Measurements from ENCODE around the gene ARPP21. TPM values are rescaled to one million over a fixed set of nuclear protein-coding genes. Genes with fewer than 3 reads are reported as not detected.

ARPP21 gene
- polyA plus RNA-seq, 1 donor from 2014 or later, result 12.8 TPM

GRCh38 chr3:35670408-35670965 lies 31.2 kb downstream of the ARPP21 start:
- Histone ChIP-seq H3K36me3 (ENCODE audit: insufficient read depth, low read length) (no peaks in the 10 kb centered on the region), H3K79me2 (replicated peaks; ENCODE audit: insufficient read depth, low read length) (no peaks in the 10 kb centered on the region), H3K9ac (ENCODE audit: low read length) (no peak overlapping the region), H3K9me3 (ENCODE audit: low read length) (no peaks in the 10 kb centered on the region), H3K9me2 (ENCODE audit: insufficient read depth, low read length) (no peaks in the 10 kb centered on the region), H3K4me3 (ENCODE audit: low read length) (no peak overlapping the region), H3F3A (ENCODE audit: insufficient read depth, low read length, poor library complexity, severe bottlenecking) (no peaks in the 10 kb centered on the region), H2AFZ (ENCODE audit: low read depth, low read length) (no peak overlapping the region), H3K27ac (ENCODE audit: low read length) (no peak overlapping the region), H3K4me2 (ENCODE audit: low read length) (no peak overlapping the region), H4K20me1 (ENCODE audit: insufficient read depth) (no peaks in the 10 kb centered on the region), H3K27me3 (ENCODE audit: insufficient read depth, low read depth, low read length) (no peaks in the 10 kb centered on the region)
- TF ChIP-seq POLR2AphosphoS5 (IDR thresholded peaks at IDR 0.05) (no peak), EZH2 (IDR thresholded peaks at IDR 0.05; ENCODE audit: borderline replicate concordance, insufficient read depth, low read length, poor library complexity, severe bottlenecking) (no peak), TAF1 (IDR thresholded peaks at IDR 0.05; ENCODE audit: low read depth) (no peak), EP300 (conservative IDR thresholded peaks at IDR 0.05; ENCODE audit: poor library complexity, severe bottlenecking) (no peak), SMC3 (conservative IDR thresholded peaks at IDR 0.05; ENCODE audit: poor library complexity) (no peak), MXI1 (conservative IDR thresholded peaks at IDR 0.05; ENCODE audit: poor library complexity, severe bottlenecking) (no peak), RAD21 (conservative IDR thresholded peaks at IDR 0.05) (no peak)
- TF ChIP-seq, protein P1, sequence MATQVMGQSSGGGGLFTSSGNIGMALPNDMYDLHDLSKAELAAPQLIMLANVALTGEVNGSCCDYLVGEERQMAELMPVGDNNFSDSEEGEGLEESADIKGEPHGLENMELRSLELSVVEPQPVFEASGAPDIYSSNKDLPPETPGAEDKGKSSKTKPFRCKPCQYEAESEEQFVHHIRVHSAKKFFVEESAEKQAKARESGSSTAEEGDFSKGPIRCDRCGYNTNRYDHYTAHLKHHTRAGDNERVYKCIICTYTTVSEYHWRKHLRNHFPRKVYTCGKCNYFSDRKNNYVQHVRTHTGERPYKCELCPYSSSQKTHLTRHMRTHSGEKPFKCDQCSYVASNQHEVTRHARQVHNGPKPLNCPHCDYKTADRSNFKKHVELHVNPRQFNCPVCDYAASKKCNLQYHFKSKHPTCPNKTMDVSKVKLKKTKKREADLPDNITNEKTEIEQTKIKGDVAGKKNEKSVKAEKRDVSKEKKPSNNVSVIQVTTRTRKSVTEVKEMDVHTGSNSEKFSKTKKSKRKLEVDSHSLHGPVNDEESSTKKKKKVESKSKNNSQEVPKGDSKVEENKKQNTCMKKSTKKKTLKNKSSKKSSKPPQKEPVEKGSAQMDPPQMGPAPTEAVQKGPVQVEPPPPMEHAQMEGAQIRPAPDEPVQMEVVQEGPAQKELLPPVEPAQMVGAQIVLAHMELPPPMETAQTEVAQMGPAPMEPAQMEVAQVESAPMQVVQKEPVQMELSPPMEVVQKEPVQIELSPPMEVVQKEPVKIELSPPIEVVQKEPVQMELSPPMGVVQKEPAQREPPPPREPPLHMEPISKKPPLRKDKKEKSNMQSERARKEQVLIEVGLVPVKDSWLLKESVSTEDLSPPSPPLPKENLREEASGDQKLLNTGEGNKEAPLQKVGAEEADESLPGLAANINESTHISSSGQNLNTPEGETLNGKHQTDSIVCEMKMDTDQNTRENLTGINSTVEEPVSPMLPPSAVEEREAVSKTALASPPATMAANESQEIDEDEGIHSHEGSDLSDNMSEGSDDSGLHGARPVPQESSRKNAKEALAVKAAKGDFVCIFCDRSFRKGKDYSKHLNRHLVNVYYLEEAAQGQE (IDR thresholded peaks at IDR 0.05; ENCODE audit: borderline replicate concordance), result no peak
- TF ChIP-seq, protein P2, sequence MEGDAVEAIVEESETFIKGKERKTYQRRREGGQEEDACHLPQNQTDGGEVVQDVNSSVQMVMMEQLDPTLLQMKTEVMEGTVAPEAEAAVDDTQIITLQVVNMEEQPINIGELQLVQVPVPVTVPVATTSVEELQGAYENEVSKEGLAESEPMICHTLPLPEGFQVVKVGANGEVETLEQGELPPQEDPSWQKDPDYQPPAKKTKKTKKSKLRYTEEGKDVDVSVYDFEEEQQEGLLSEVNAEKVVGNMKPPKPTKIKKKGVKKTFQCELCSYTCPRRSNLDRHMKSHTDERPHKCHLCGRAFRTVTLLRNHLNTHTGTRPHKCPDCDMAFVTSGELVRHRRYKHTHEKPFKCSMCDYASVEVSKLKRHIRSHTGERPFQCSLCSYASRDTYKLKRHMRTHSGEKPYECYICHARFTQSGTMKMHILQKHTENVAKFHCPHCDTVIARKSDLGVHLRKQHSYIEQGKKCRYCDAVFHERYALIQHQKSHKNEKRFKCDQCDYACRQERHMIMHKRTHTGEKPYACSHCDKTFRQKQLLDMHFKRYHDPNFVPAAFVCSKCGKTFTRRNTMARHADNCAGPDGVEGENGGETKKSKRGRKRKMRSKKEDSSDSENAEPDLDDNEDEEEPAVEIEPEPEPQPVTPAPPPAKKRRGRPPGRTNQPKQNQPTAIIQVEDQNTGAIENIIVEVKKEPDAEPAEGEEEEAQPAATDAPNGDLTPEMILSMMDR (IDR thresholded peaks at IDR 0.05; ENCODE audit: poor library complexity, severe bottlenecking), result no peak

DNA sequence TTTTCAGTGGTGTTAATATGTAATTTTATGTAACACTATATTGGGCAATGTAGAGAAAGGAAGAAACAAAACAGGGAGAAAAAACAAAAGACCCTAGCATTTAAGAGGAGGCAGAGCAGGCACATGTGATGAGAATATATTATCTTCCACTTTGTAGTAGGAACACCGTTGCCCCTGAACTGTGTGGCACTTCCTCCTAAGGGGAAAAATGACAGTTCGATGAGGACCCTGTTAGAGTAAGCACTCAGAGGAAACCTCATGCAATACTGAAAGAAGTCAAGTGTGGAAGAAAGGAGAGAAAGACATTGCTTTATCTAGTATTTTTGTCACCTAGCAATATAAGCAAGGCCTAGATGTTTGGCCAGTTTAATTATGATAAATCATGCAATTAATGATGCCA lies 32.2 kb downstream of the ARPP21 start:
- no peaks in the 10 kb centered on the region for H4K20me1 ChIP-seq (ENCODE audit: insufficient read depth)
- H3K36me3 ChIP-seq (ENCODE audit: insufficient read depth, low read length), result no peaks in the 10 kb centered on the region
- no peak overlapping the region for H3K9ac ChIP-seq (ENCODE audit: low read length)
- no peaks in the 10 kb centered on the region for H3K9me2 ChIP-seq (ENCODE audit: insufficient read depth, low read length)
- no peaks in the 10 kb centered on the region for H3F3A ChIP-seq (ENCODE audit: insufficient read depth, low read length, poor library complexity, severe bottlenecking)
- H3K79me2 ChIP-seq (replicated peaks; ENCODE audit: insufficient read depth, low read length), result no peaks in the 10 kb centered on the region
- TF ChIP-seq, protein P2 (IDR thresholded peaks at IDR 0.05; ENCODE audit: poor library complexity, severe bottlenecking), result no peak
- TF ChIP-seq EP300 (conservative IDR thresholded peaks at IDR 0.05; ENCODE audit: poor library complexity, severe bottlenecking) (no peak), TAF1 (IDR thresholded peaks at IDR 0.05; ENCODE audit: low read depth) (no peak), POLR2AphosphoS5 (IDR thresholded peaks at IDR 0.05) (no peak), RAD21 (conservative IDR thresholded peaks at IDR 0.05) (no peak), SMC3 (conservative IDR thresholded peaks at IDR 0.05; ENCODE audit: poor library complexity) (no peak), MXI1 (conservative IDR thresholded peaks at IDR 0.05; ENCODE audit: poor library complexity, severe bottlenecking) (no peak), EZH2 (IDR thresholded peaks at IDR 0.05; ENCODE audit: borderline replicate concordance, insufficient read depth, low read length, poor library complexity, severe bottlenecking) (no peak)
- TF ChIP-seq, protein P1 (IDR thresholded peaks at IDR 0.05; ENCODE audit: borderline replicate concordance), result no peak
- H2AFZ ChIP-seq (ENCODE audit: low read depth, low read length), result no peak overlapping the region
- no peaks in the 10 kb centered on the region for H3K27me3 ChIP-seq (ENCODE audit: insufficient read depth, low read depth, low read length)
- no peak overlapping the region for H3K4me2 ChIP-seq (ENCODE audit: low read length)
- no peak overlapping the region for H3K27ac ChIP-seq (ENCODE audit: low read length)
- H3K9me3 ChIP-seq (ENCODE audit: low read length), result no peaks in the 10 kb centered on the region
- H3K4me3 ChIP-seq (ENCODE audit: low read length), result no peak overlapping the region

All from neural cell (in vitro differentiated cells).